ENCODE results near the gene SHLD3.
"Not testable (repeated sequence)": the region's sequence is repeated elsewhere in the genome, so short reads cannot be mapped to it uniquely, and the experiment has no call there.

SHLD3 gene, protein sequence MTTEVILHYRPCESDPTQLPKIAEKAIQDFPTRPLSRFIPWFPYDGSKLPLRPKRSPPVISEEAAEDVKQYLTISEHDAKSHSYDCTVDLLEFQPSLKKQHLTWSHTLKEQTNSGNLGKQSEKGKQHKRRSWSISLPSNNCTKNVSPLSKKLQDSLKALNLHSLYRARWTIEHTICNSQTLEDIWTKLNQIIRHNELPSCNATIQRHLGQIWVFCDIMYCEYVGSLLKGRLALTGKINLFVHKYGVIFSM

DNA sequence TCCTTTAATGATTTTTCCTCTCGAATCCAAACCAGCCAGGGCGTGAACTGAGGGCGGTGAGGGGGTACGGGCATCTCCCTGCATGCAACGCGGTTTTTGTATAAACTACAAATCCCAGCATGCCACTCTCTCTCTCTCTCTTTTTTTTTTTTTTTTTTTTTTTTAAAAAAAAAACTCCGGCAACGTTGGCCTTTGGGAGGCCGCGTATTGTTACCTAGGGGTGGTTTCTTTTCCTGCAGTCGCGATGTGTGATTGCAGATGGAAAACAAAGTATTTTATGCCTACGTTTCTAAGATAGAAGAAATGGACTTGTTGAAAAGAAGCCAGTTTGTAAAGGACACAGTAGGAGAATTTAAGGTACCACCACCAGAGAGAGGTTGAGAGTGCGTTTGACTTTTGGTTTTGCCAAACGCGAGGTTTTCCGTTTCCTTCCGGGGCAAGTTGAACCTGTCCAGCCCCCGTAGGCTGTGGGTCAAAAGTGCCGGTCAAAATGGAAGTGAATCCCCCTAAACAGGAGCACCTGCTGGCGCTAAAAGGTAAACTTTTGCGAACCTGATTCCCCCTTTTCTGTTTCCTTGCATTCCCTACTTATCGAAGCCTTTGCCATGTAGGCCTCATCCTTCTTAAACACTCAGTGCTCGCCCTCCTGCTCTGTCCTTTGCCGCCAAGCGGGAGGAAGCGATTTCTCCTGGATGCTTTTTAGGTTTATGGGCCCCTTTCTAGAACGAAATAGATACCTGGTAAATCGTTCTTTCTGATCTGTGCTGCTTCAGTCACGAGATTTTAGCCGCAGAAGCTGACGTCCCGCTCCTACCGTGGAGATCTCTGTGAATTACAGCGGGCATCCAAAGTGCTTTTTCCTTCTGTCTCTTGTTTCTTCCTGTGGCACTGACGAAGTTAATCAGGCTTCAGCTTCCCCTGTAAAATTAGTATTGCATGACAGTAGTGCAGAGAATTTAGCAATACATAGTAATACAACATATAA lies at the start of gene SHLD3, which contains the start of gene TRAPPC13:
TSS of gene SHLD3 (plus strand) at position 457 of the 985 bp plus-strand sequence. CDS start 4,561 bp downstream, outside the sequence.
TSS of gene TRAPPC13 (plus strand) at position 457 of the 985 bp plus-strand sequence. CDS start at position 491, 34 bp downstream.
- peak; percentile 87 to 93 for DNase-seq

DNA sequence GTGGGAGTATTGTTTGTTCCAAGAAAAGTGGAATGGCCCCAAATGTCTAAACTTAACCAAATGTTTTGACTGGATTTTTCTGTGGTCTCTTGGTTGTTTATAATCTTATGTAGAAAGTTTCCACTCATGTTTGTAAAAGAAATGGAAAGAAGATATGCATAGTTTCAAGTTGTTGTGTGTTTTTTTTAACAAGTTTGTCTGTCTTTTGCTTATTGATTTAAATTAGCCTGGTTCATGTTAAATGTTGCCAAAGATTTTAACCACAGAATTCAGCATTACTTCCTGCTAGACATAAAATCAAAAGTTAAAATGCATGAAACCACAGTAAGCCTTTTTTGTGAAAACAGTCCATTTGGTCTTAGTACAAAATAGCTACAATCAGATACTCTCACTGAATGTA lies 47.7 kb upstream of the SHLD3 start:
- no peak for DNase-seq

DNA sequence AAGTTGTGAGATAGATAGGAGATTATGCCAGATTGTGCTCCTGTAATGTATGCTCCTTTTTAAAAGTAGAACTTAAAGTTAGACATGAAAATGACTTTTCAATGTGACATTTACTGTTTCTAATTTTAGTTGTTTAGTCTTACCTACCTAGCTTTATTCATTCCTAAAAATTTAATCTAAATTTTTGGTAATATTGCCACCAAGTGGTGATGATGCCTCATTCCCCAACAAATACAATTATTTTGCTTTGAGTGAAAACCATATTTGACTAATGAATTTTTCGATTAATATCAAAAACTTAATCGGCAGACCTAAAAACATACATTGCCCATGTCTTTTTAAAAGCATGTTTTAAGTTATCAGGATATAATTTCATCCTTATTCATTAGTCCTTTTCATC lies 36.1 kb upstream of the SHLD3 start:
- no peak for DNase-seq

DNA sequence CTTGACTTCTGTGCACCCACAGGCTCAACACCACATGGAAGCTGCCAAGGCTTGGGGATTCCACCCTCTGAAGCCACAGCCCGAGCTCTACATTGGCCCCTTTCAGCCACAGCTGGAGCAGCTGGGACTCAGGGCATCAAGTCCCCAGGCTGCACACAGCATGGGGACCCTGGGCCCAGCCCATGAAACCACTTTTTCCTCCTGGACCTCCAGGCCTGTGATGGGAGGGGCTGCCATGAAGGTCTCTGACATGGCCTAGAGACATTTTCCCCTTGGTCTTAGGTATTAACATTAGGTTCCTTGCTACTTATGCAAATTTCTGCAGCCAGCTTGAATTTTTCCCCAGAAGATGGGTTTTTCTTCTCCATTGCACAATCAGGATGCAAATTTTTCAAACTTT lies 23.1 kb upstream of the SHLD3 start:
- DNase-seq = not testable (repeated sequence)

DNA sequence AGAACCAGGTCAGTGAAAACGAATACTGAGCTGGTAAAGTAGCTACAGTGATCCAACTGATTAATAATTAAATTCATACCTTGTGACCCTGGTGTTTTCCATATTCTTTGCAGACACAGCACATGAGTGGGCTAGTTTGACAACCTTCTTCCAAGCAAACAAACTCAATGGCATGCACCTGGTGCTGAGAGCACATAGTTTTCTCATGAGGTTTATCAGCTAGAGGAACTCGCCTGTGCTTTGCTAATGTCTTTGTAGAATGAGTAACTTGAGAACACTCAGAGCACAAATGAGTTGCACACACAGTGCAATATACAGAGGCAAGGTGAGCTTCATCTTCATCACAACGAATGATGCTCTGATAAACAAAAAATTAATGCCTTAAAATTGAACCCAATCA lies 13.3 kb upstream of the SHLD3 start:
- DNase-seq = no peak

DNA sequence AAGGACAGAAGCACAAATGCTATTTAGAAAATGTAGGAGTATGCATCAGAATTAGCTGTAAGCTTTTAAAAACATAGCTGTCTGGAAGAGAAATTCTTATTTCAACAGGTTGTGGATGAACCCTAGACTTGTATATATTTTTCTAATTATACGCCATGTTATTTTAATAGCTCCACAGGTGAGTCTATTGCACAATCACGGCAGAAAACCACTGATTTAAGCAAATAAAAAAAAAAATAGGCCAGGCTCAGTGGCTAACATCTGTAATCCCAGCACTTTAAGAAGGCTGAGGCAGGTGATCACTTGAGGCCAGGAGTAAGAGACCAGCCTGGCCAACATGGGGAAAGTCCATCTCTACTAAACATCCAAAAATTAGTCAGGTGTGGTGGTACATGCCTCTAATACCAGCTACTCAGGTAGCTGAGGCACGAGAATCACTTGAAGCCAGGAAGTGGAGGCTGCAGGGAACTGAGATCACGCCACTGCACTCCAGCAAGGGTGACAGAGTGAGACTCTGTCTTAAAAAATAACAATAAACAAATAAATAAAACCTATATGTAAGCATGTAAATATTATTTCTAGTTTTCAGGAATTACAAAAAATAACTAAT lies 12.4 kb upstream of the SHLD3 start:
- DNase-seq = no peak

DNA sequence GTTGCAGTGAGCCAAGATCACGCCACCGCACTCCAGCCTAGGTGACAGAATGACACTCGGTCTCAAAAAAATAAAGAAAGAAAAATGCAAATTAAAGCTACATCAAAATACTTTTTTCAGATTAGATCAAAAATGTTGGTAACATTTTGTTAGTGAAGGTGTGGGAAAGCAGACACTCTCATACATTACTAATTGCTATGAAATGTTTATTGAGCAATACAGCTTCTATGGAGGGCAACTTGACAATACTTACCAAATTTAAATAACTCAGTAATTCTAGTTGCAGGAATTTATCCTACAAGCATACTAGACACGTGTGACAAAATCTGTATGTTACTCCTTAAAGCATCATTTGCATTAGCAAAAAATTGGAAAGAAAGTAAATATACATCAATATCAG lies 4.8 kb upstream of the SHLD3 start:
- DNase-seq = no peak

DNA sequence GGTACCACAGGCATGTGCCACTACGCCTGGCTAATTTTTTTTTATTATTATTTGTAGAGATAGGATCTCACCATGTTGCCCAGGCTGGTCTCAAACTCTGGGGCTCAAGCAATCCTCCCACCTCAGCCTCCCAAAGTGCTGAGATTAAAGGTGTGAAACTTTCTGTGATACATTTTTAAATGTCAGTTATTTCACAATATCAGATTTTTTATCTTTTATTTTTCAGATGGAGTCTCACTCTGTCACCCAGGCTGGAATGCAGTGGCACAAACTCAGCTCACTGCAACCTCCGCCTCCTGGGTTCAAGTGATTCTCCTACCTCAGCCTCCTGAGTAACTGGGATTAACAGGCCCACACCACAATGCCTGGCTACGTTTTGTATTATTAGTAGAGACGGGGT lies 2.9 kb upstream of the SHLD3 start:
- DNase-seq = not testable (repeated sequence)

DNA sequence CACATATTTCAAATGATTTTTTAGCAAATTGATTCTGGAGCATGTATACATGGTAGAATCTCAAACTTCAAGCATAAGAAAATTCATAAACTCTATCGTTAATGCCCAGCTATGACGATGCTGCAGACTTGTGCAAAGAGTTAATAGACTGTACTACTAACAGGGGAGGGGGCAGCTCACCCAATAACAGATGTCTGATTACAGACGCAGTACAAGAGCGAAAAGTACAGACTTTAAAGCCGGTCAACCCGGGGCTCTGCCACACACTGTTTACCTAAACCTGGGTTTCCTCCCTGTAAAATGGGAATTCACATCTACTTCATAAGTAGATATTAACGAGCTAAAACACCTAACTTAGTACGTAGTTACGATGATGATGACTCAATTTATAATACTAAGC lies 1.3 kb upstream of the SHLD3 start:
- DNase-seq = no peak

DNA sequence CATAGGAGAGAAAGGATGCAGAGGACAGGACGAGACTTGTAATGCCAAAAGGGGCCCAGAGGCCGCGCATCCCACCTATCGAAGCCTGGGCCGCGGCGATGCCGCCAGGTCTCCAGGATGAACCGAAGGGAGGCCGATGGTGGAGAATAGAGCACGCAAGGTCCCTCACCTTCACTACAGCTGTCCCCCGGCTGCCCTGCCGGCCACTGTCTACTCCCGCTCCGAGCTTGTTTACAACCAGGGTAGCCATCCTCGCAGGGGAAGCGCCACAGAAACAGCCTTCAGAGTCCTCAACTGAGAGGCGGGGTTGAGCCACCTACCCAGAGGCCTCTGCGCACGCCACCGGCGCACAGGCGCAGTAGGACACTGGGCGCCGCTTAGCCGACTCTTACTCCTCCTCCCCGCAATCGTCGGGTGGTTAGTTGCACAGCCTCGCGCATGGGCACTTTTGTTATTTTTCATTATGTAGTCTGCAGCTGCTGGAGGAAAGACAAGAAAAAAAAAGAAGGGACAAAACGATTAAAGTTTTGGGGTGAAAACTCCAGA lies 729 bp upstream of the SHLD3 start, which contains the start of gene TRIM23:
TSS of gene TRIM23 (minus strand) at position 309 of the 546 bp plus-strand sequence. CDS start at position 250, 59 bp downstream.
- peak; percentile 92 to 94 for DNase-seq

DNA sequence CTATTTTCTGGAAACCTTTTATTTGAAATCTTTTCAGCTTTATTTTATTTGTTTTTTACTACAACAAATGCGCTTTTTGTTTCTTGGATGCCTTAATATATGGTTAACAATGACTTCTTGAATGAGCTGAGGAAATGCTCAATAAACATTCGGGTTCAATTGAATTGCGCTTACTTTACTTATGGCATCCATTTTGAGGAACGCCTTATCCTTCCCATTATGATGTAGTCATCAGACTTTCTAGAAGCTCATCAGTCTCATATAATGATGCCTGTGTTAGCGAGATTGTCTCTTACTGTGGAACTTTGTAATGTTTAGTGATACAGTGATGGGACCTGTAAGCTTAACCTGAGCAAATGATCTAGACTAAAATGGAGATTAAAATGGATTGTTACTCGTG lies 916 bp downstream of the SHLD3 start:
- DNase-seq = no peak

DNA sequence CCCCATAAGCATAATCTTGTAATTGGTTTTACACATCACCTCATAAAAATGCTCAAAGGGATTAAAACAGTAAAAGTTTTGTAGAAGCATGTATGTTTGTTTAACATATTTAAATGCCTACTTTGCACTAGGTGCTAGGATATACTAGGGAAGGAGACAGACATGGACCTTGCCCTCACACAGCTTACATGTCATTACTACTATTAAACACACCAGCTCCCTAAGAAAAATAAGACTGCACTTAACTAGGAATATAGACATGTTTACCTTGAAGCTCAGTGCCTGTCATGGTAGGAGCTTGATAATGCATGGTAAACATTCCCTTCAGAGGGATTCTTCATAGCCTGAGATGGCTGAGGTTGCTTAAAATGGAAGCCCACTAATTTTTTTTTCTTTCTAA lies 6.2 kb downstream of the SHLD3 start:
- no peak for DNase-seq

DNA sequence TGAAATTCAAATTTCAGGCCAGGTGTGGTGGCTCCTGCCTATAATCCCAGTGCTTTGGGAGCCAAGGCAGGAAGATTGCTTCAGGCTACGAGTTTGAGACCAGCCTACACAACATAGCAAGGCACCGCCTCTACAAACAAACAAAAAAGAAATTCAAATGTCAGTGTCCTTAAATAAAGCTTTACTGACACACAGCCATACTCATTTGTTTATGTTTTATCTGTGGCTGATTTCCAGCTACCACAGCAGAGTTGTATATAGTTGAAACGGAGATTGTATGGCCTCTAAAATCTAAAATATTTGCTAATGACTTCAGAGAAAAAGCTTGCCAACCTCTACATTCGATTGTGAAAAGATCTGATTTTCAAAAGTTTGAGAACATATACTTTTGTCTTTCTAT lies 15.4 kb downstream of the SHLD3 start:
- no peak for DNase-seq

DNA sequence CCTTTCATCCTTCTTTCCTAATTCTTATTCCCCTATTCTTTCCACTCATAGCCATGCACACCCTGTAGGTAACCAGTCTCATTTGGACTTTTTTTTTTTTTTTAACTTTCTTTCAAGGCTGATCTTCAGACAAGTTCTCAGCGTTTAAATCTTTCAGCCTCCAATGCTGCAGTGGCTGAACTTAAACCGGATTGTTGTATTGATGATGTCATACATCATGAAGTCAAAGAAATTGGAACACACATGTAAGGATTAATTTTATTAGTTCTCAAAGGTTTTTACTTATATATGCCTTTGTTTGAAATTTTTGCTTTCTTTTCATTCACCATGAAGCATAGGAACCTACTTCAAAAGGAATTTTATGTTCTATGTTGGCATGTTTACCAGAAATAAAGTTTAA lies 22.1 kb downstream of the SHLD3 start:
- DNase-seq = no peak

DNA sequence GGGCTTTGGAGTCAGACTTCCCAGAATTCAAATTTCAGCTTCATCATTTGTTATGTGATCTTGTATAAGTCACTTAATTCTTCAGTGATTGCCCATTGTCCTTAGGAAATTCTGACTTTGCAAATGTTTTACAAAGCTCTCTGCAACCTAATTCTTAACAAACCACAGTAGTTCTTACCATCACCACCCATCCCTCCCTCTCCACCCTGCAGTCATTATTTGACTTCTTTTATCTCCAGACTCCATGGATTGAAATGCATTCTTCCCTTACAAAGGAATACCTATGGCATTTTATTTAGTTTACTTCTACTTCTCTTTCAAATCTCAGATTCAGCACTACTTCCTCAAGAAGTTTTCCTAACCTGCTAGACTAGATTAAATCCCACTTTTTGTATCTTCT lies 23.1 kb downstream of the SHLD3 start:
- no peak for DNase-seq

DNA sequence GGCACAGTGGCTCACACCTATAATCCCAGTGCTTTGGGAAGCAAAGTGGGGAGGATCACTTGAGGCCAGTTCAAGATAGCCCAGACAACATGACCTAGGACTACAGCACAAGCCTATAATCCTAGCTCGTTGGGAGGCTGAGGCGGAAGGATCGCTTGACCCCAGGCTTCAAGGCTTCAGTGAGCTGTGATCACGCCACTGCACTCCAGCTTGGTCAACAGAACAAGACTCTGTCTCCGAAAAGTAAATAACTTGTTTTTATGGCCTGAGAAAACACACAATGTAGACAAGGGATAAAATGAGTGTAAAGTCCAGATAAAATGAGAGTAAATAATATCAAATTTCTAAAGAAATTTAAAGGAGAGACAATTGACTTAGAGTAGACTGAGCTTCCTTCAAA lies 26.3 kb downstream of the SHLD3 start:
- DNase-seq = no peak

DNA sequence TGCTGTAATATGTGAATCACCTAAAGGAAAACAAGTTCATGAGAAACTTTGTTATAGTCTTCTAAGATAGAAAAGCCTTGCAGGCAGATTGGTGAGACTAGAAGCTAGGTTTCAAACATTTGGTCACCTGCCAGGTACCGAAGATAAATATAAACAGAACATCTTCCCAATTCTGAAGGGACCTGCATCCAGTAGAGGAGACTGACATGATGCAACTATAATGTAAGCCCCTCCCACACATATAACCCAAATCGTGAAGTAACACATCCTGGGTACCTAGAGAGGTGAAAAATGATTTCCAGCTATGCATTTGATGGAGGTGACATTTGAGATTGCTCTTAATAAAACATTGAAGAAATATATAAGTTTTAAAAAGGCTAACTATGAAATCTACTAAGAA lies 29.9 kb downstream of the SHLD3 start:
- no peak for DNase-seq

DNA sequence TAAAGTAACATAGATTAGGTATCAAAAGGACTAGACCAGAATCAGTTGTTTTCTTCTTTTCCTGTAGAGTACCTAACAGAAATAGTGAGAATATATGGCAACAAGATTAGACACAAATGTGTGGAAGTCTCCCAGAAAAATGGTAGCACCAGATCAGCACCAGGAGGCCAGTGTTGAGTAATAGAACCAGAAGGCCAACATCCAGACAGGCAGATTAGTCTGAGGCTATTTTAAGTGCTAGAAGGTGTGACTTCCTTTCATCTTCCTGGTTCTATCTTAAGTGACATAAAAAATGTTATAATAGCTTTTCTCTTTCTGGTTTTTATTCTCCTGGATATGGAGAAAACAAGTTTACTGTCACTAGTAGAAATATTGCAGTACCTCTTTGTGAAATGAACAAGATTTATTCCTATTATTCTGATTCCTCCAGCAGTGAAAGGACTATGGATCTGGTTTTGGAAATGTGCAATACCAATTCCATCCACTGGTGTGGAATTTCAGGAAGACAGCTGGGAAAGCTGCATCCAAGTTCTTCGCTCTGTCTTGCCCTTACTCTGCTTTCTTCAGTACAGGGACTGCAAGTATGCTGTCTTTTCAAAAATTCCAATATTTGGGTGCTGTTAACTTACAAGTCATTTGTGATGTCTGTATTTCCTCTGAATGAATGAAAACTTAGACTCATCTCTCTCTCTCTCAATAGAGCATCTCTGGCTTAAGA lies 39.1 kb downstream of the SHLD3 start:
- no peak for DNase-seq

DNA sequence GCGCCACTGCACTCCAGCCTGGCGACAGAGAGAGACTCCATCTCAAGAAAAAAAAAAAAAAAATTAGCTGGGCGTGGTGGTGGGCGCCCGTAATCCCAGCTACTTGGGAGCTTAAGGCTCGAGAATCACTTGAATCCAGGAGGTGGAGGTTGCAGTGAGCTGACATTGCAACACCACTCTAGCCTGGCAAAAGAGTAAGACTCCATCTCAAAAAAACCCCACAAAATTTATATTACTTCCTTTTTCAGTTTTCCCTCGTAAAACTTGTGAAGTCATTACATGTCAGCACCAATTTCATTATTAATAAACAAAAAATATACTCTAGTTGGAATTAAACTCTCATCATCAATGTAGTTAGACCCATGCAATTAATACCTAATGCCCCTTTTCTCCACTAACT lies 43.9 kb downstream of the SHLD3 start:
- no peak for DNase-seq

DNA sequence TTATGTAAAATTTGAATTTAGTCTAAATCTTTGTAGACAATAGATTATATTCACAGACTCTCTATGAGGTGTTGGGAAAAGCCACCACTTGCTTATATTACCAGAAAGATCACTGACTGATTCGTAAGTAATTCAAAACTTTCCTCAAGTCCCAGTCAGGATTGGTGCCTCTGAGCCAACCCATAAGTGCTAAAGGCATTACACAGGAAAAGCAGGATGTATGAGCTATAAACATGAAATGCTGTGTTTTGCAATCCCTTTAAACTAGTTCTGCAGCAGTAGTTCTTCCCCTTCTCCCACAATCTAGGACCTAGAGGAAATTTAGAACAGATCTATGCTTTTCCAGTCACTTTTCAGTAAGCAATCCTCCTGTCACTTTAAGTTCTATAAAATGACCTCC lies 48.0 kb downstream of the SHLD3 start:
- DNase-seq = no peak

DNA sequence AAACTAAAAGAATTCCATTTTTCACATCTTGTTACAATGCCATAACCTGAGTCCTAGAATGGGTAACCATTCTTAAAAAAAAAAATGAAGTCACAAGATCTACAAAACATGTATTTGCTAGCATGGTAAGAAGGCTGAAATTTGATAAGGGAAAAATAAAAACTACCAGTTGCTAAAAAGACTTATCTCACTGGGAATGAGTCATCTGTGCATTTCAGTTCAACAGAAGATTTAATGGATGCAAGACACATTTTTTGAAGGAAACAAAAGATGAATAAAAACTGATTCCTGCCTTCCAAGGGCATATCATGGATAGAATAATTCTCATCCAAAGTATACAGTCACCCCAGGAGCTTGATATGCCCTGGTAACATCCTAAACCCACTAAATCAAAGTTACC lies 49.9 kb downstream of the SHLD3 start:
- no peak for DNase-seq

DNA sequence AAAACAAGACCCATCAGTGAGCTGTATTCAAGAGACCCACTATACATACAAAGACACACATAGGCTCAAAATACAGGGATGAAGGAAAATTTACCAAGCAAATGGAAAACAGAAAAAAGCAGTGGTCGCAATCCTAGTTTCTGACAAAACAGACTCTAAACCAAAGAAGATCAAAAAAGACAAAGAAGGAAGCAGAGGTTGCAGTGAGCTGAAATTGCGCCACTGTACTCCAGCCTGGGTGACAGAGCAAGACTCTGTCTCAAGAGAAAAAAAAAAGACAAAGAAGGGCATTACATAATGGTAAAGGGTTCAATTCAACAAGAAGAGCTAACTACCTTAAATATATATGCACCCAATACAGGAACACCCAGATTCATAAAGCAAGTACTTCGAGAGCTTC lies 51.2 kb downstream of the SHLD3 start:
- DNase-seq = not testable (repeated sequence)

Data from CD4-positive, alpha-beta T cell treated with Interferon alpha-2 for 1 hour (primary cell).